ENCODE measurements around the gene VSIG10L2. TPM values are rescaled to one million over a fixed set of nuclear protein-coding genes. Genes with fewer than 3 reads are reported as not detected.

The VSIG10L2 gene
- total RNA-seq, 1 experiment from 2014 or later = not detected

DNA sequence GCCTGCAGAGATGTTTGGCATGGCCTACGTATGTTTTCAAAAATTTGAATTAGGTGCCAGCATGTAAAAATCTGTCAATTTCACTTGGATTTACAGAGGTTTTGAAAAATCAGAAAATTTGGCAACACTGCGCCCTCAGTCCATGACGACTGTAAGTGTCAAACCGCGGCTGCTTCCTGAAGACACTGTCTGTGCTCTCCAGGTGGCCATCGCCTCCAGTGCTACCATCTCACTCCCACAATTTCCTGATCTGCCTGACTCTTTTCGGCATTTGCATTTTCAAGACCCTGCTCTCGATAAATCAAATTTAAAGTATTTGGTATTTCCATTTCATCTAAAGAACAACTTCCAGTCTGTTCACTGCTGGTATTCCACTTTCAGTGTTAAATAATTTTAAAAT is 34.6 kb downstream of the VSIG10L2 start:
- ATAC-seq (no peak), DNase-seq (ENCODE audit: low read depth, low spot score) (no peak)
- RAD21 ChIA-PET (ENCODE audit: low non-redundant PET in 1 of 2, low total read pairs in 2 of 2, uncharacterized antibody in 2 of 2, unreplicated experiment in 2 of 2) = no interaction called here
- H3K27ac ChIP-seq (ENCODE audit: low read depth, low read length) = no peak overlapping the region
- H3K27me3 ChIP-seq (ENCODE audit: insufficient read depth, low read length) = no peaks in the 10 kb centered on the region
- 0 out of 4 replicates have a peak, but pooled peaks cover 3 to 6% of the 10 kb centered on the region in 2 experiments for H3K4me1 ChIP-seq (ENCODE audit: control insufficient read depth in 1 of 2, insufficient read depth in 2 of 2, low read length in 2 of 2)
- H4K20me1 ChIP-seq (ENCODE audit: insufficient read depth) = no peaks in the 10 kb centered on the region
- no TSS peak for BruUV-seq (replicated peaks)
- TF ChIP-seq REST (IDR thresholded peaks at IDR 0.05; ENCODE audit: low read depth) (no peak), POLR2A (IDR thresholded peaks at IDR 0.05; ENCODE audit: borderline replicate concordance, extremely low read depth, insufficient read depth, insufficient read length) (no peak), POLR2AphosphoS5 (IDR thresholded peaks at IDR 0.05; ENCODE audit: low read depth, low read length) (no peak), FOSL1 (IDR thresholded peaks at IDR 0.05; ENCODE audit: low read depth) (no peak), ELF1 (IDR thresholded peaks at IDR 0.05; ENCODE audit: borderline replicate concordance, low read depth) (no peak), TCF7L2 (IDR thresholded peaks at IDR 0.05; ENCODE audit: borderline replicate concordance, extremely low read depth, insufficient read depth, insufficient read length) (no peak), SP1 (IDR thresholded peaks at IDR 0.05; ENCODE audit: low read depth) (no peak), YY1 (IDR thresholded peaks at IDR 0.05; ENCODE audit: extremely low read depth, insufficient replicate concordance, low read depth, low read length) (no peak)
- TF ChIP-seq, protein P1, sequence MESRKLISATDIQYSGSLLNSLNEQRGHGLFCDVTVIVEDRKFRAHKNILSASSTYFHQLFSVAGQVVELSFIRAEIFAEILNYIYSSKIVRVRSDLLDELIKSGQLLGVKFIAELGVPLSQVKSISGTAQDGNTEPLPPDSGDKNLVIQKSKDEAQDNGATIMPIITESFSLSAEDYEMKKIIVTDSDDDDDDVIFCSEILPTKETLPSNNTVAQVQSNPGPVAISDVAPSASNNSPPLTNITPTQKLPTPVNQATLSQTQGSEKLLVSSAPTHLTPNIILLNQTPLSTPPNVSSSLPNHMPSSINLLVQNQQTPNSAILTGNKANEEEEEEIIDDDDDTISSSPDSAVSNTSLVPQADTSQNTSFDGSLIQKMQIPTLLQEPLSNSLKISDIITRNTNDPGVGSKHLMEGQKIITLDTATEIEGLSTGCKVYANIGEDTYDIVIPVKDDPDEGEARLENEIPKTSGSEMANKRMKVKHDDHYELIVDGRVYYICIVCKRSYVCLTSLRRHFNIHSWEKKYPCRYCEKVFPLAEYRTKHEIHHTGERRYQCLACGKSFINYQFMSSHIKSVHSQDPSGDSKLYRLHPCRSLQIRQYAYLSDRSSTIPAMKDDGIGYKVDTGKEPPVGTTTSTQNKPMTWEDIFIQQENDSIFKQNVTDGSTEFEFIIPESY (IDR thresholded peaks at IDR 0.05; ENCODE audit: extremely low read depth, insufficient replicate concordance, low read length) = no peak
- H3K36me3 ChIP-seq (ENCODE audit: control insufficient read depth in 1 of 2, insufficient read depth in 2 of 2, low read length in 2 of 2) = peaks cover 0 to 3% of the 10 kb centered on the region in 2 experiments; a peak in 1 of 4 replicates
- CTCF ChIA-PET = no interaction called here
- H3K9me2 ChIP-seq (ENCODE audit: insufficient read depth) = no peaks in the 10 kb centered on the region
- H3K9ac ChIP-seq (ENCODE audit: low read length) = no peak overlapping the region
- H3K79me2 ChIP-seq (ENCODE audit: insufficient read depth, low read length) = no peaks in the 10 kb centered on the region
- no peak overlapping the region for H3K4me3 ChIP-seq (replicated peaks in 1 of 2; ENCODE audit: low read depth in 1 of 2, low read length in 2 of 2)
- POLR2A ChIA-PET = no interaction called here
- H3K4me2 ChIP-seq (ENCODE audit: low read length) = no peak overlapping the region
- intact Hi-C loops (cut with micrococcal nuclease) = no loop called here
- H2AFZ ChIP-seq (ENCODE audit: low read depth, low read length, poor library complexity, severe bottlenecking) = no peak overlapping the region
- no peaks in the 10 kb centered on the region for H3K9me3 ChIP-seq (ENCODE audit: control insufficient read depth in 1 of 2, insufficient read depth in 1 of 2, low read depth in 1 of 2, low read length in 2 of 2)
